Measurements from ENCODE around the gene STIP1.

DNA sequence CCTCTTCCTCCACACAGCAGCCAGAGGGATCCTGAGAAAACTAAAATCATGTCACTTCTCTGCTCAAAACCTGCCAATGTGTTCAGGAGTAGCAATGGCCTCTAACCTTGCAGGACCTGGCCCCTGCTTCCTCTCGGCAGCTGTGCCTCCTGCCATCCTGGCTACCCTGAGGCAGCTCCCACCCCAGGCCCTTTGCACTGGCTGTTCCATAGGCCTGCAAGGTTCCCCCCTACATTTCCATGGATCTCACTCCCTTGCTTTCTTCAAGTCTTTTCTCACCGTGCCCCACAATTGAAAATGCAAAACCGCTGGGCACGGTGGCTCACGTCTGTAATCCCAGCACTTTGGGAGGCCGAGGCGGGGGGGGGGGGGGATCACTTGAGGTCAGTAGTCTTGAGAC lies 2.1 kb upstream of the STIP1 start:
- TF ChIP-seq, protein P1, sequence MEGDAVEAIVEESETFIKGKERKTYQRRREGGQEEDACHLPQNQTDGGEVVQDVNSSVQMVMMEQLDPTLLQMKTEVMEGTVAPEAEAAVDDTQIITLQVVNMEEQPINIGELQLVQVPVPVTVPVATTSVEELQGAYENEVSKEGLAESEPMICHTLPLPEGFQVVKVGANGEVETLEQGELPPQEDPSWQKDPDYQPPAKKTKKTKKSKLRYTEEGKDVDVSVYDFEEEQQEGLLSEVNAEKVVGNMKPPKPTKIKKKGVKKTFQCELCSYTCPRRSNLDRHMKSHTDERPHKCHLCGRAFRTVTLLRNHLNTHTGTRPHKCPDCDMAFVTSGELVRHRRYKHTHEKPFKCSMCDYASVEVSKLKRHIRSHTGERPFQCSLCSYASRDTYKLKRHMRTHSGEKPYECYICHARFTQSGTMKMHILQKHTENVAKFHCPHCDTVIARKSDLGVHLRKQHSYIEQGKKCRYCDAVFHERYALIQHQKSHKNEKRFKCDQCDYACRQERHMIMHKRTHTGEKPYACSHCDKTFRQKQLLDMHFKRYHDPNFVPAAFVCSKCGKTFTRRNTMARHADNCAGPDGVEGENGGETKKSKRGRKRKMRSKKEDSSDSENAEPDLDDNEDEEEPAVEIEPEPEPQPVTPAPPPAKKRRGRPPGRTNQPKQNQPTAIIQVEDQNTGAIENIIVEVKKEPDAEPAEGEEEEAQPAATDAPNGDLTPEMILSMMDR (IDR thresholded peaks at IDR 0.05; ENCODE audit: low read depth, low read length), result no peak
- no peak for TF ChIP-seq EZH2phosphoT487 (IDR thresholded peaks at IDR 0.05; ENCODE audit: low read depth)
